GM23338 (cell line): ENCODE data around the gene TIE1.

Experiments used
- CREB1 ChIP-seq: fragments of 250-450 bp; sonication (Bioruptor Pico); IDR thresholded peaks from 2 replicates; pipeline ENCODE4 v1.5.0; 2020; ENCODE audit warnings: low read depth, mild to moderate bottlenecking, moderate library complexity
- CTCF ChIP-seq, 2 experiments: fragments of 200-600 bp in 1 of 2; sonication (generic) in 1 of 2; conservative IDR thresholded peaks; 2 replicates each; pipeline versions ENCODE4 v1.5.1 to v1.6.1; 2016 to 2017; ENCODE audit warnings: antibody characterized with exemption in 2 of 2, low read depth in 2 of 2, mild to moderate bottlenecking in 2 of 2, moderate library complexity in 1 of 2
- EZH2 ChIP-seq: fragments of 200-600 bp; sonication (generic); IDR thresholded peaks from one replicate; pipeline ENCODE4 v1.8.0; 2017; ENCODE audit warnings: antibody characterized with exemption, mild to moderate bottlenecking, low read depth; ENCODE audit not compliant: unreplicated experiment
- REST ChIP-seq: IDR thresholded peaks from one replicate; pipeline ENCODE4 v1.6.1; 2018; ENCODE audit warnings: antibody characterized with exemption; ENCODE audit not compliant: unreplicated experiment

GRCh38 chr1:43251024-43251423, 49.8 kb upstream of the TIE1 start:
- TF ChIP-seq CTCF (conservative IDR thresholded peaks at IDR 0.05; ENCODE audit: low read depth in 2 of 2) (no peak), EZH2 (no peak), REST (no peak), CREB1 (no peak)
